HCT116 (cell line): Measurements from ENCODE around the gene ITPKB. TPM values are rescaled to one million over a fixed set of nuclear protein-coding genes. Genes with fewer than 3 reads are reported as not detected.

Experiments used
- ATAC-seq: fragments of 200-7000 bp; cut with Tn5 transposase; 2 replicates; pipeline ENCODE4 v1.9.1; 2020; ENCODE audit warnings: mild to moderate bottlenecking, moderate library complexity
- BruUV-seq: library from RNA; stranded (reverse); fragments of 400-500 nt; replicated peaks from 2 replicates; lab custom pipeline; 2021; lab: Mats Ljungman, UMichigan
- CTCF ChIA-PET: fragments of 300-600 bp; sonication (Branson Sonifier 250); formaldehyde crosslinking; loops from one replicate; lab custom pipeline; 2021; ENCODE audit warnings: antibody characterized with exemption; lab: Charles Lee
- POLR2A ChIA-PET: fragments of 300-600, 350-600 bp; sonication (Branson Sonifier 250); formaldehyde crosslinking; loops from one replicate; lab custom pipeline; 2021; ENCODE audit warnings: antibody characterized with exemption; lab: Charles Lee
- RAD21 ChIA-PET, 2 experiments: fragments of 300-600 bp; sonication (Branson Sonifier 250); formaldehyde crosslinking; loops; one replicate each; lab custom pipeline; 2023; ENCODE audit warnings: low total read pairs in 2 of 2; ENCODE audit not compliant: uncharacterized antibody in 2 of 2, unreplicated experiment in 2 of 2, low non-redundant PET in 1 of 2; lab: Charles Lee
- DNase-seq: peaks from one replicate; pipeline ENCODE4 v3.0.0-alpha.2; 2010; ENCODE audit warnings: low read depth, low spot score
- H2AFZ ChIP-seq: fragments of 200-600 bp; shearing (Covaris generic), sonication (generic); 2 replicates; pipeline ENCODE4 v1.6.1; 2017; ENCODE audit warnings: low read depth, mixed run types, mixed read lengths, antibody characterized with exemption, low read length; ENCODE audit not compliant: poor library complexity, severe bottlenecking
- H3K27ac ChIP-seq: 2 replicates; pipeline ENCODE4 v1.5.1; 2012; ENCODE audit warnings: low read depth, low read length
- H3K27me3 ChIP-seq: fragments of 200-600 bp; sonication (generic); 2 replicates; pipeline ENCODE4 v1.6.1; 2016; ENCODE audit warnings: mixed run types, low read length, mixed read lengths; ENCODE audit not compliant: insufficient read depth
- H3K36me3 ChIP-seq, 2 experiments: fragments of 200-500 bp in 1 of 2; fragments of 200-600 bp in 1 of 2; sonication (Bioruptor generic) in 1 of 2; sonication (generic) in 1 of 2; 2 replicates each; pipeline versions ENCODE4 v1.5.1 to v1.6.1; 2014 to 2016; ENCODE audit warnings: low read length in 2 of 2, inconsistent platforms in 1 of 2, mixed read lengths in 1 of 2, mixed run types in 1 of 2; ENCODE audit not compliant: insufficient read depth in 2 of 2, control insufficient read depth in 1 of 2
- H3K4me1 ChIP-seq, 2 experiments: fragments of 200-600 bp in 1 of 2; sonication (generic) in 1 of 2; 2 replicates each; pipeline versions ENCODE4 v1.5.1 to v1.6.1; 2012 to 2017; ENCODE audit warnings: low read length in 2 of 2, inconsistent platforms in 1 of 2, mild to moderate bottlenecking in 1 of 2, mixed read lengths in 1 of 2, mixed run types in 1 of 2, moderate library complexity in 1 of 2; ENCODE audit not compliant: insufficient read depth in 2 of 2, control insufficient read depth in 1 of 2
- H3K4me2 ChIP-seq: fragments of 200-600 bp; sonication (generic); 2 replicates; pipeline ENCODE4 v1.6.1; 2017; ENCODE audit warnings: mixed run types, low read length, mixed read lengths
- H3K4me3 ChIP-seq, 2 experiments: fragments of 200-600 bp in 1 of 2; sonication (generic) in 1 of 2; replicated peaks in 1 of 2; 2 replicates each; pipeline ENCODE4 v1.5.1; 2011 to 2016; ENCODE audit warnings: low read length in 2 of 2, control low read depth in 1 of 2, low read depth in 1 of 2, mild to moderate bottlenecking in 1 of 2, mixed read lengths in 1 of 2, mixed run types in 1 of 2
- H3K79me2 ChIP-seq: fragments of 200-600 bp; sonication (generic); 2 replicates; pipeline ENCODE4 v1.6.1; 2017; ENCODE audit warnings: mild to moderate bottlenecking, mixed run types, low read length, moderate library complexity, mixed read lengths; ENCODE audit not compliant: insufficient read depth
- H3K9ac ChIP-seq: fragments of 200-600 bp; sonication (generic); 2 replicates; pipeline ENCODE4 v1.6.1; 2016; ENCODE audit warnings: low read length, mixed read lengths
- H3K9me2 ChIP-seq: fragments of 200-600 bp; sonication (generic), shearing (Covaris generic); 2 replicates; pipeline ENCODE4 v1.6.1; 2017; ENCODE audit warnings: mixed run types, mild to moderate bottlenecking, moderate library complexity; ENCODE audit not compliant: insufficient read depth
- H3K9me3 ChIP-seq, 2 experiments: fragments of 200-500 bp in 1 of 2; fragments of 200-600 bp in 1 of 2; sonication (Bioruptor generic) in 1 of 2; sonication (generic) in 1 of 2; 2 replicates each; pipeline ENCODE4 v1.6.1; 2014 to 2017; ENCODE audit warnings: low read length in 2 of 2, mixed read lengths in 2 of 2, inconsistent platforms in 1 of 2, low read depth in 1 of 2, mild to moderate bottlenecking in 1 of 2, mixed run types in 1 of 2, moderate library complexity in 1 of 2; ENCODE audit not compliant: control insufficient read depth in 1 of 2, insufficient read depth in 1 of 2
- H4K20me1 ChIP-seq: fragments of 200-600 bp; sonication (generic), shearing (Covaris generic); 2 replicates; pipeline ENCODE4 v1.6.1; 2017; ENCODE audit warnings: mixed run types, mild to moderate bottlenecking, moderate library complexity; ENCODE audit not compliant: insufficient read depth
- EZH2 ChIP-seq: fragments of 200-600 bp; sonication (generic); IDR thresholded peaks from 2 replicates; pipeline ENCODE4 v1.6.1; 2017; ENCODE audit warnings: antibody characterized with exemption, mixed run types
- JUND ChIP-seq: IDR thresholded peaks from 2 replicates; pipeline ENCODE4 v1.6.1; 2012
- POLR2A ChIP-seq: IDR thresholded peaks from 2 replicates; pipeline ENCODE4 v1.7.0; 2011; ENCODE audit warnings: borderline replicate concordance; ENCODE audit not compliant: insufficient read depth, insufficient read length; ENCODE audit errors: extremely low read depth
- RAD21 ChIP-seq: IDR thresholded peaks from 2 replicates; pipeline ENCODE4 v1.6.1; 2012; ENCODE audit warnings: low read depth, mild to moderate bottlenecking
- SP1 ChIP-seq: IDR thresholded peaks from 2 replicates; pipeline ENCODE4 v1.6.1; 2012; ENCODE audit warnings: low read depth
- TCF7L2 ChIP-seq: IDR thresholded peaks from 2 replicates; pipeline ENCODE4 v1.7.0; 2011; ENCODE audit warnings: borderline replicate concordance, inconsistent platforms; ENCODE audit not compliant: insufficient read depth, insufficient read length; ENCODE audit errors: extremely low read depth
- intact Hi-C: fragments of 100-400 bp; cut with micrococcal nuclease; formaldehyde crosslinking; loops from 2 replicates; pipeline ENCODE4 v1.10.0; 2022
- total RNA-seq: library from RNA; stranded (reverse); gene quantifications from one replicate; pipeline ENCODE4 v1.2.1, GENCODE V29; 2021; ENCODE audit not compliant: unreplicated experiment
- TF ChIP-seq, protein P1 (sequence below), 3 experiments: fragments of 200-600 bp in 1 of 3; sonication (generic) in 1 of 3; IDR thresholded peaks in 2 of 3; conservative IDR thresholded peaks in 1 of 3; 2 replicates each; pipeline ENCODE4 v1.5.1; 2012 to 2017; ENCODE audit warnings: low read depth in 2 of 3, low read length in 2 of 3, antibody characterized with exemption in 1 of 3, borderline replicate concordance in 1 of 3, control low read depth in 1 of 3, mild to moderate bottlenecking in 1 of 3, mixed read lengths in 1 of 3, mixed run types in 1 of 3, moderate library complexity in 1 of 3; ENCODE audit not compliant: insufficient read depth in 1 of 3
- TF ChIP-seq, protein P2 (sequence below): IDR thresholded peaks from 2 replicates; pipeline ENCODE4 v1.6.1; 2012
- TF ChIP-seq, protein P3 (sequence below): IDR thresholded peaks from 2 replicates; pipeline ENCODE4 v1.6.1; 2012; ENCODE audit warnings: low read depth
- TF ChIP-seq, protein P4 (sequence below): IDR thresholded peaks from 2 replicates; pipeline ENCODE4 v1.6.1; 2012
- TF ChIP-seq, protein P5 (sequence below): IDR thresholded peaks from 2 replicates; pipeline ENCODE4 v1.6.1; 2011; ENCODE audit warnings: mild to moderate bottlenecking, low read length, moderate library complexity; ENCODE audit not compliant: insufficient replicate concordance; ENCODE audit errors: extremely low read depth

The ITPKB gene
- total RNA-seq, 1 experiment from 2014 or later, result 4.4 TPM

DNA sequence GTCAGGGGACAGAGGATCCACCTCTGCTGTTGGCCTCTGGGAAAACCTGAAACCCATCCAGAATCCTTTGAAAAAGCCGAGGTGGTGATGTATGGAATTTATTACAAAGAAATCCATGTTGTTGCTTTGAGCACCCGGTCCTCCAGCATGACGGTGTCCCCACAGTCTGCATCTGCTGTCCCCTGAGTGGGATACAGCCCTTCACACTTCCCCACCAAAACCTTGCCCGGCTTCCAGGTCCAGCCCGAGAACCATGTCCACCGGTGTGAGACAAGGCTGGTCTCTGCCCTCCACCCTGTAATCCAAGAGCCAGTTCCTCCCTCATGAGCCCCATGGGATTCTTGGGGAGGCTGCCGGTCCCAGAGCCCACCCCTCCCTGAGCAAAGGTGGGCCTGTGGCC lies 120.1 kb downstream of the ITPKB start:
- RAD21 ChIA-PET, result no interaction called here
- DNase-seq, result no peak
- POLR2A ChIA-PET, result no interaction called here

DNA sequence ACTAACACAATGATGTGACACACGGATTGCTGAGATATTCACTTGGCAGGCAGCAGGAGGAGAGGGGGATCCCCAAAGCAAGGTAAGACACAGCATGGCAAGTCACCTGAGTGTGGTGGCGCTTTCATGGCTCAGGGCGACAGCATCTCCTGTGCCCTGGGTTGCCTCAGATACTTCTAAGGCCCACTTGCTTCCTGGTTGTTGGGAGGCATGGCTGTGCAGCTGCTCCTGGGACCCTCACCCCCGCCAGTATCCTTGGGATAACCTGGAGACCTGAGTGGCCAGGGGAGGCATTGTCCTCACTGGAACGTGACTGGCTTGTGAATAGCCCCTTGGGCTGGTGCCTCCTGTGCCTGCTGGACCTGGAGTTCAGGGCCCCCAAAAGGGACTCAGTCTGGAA lies 120.7 kb downstream of the ITPKB start:
- Histone ChIP-seq H3K4me3 (no peak overlapping the region), H3K27me3 (no peaks in the 10 kb centered on the region), H3K27ac (no peak overlapping the region), H3K9me2 (no peaks in the 10 kb centered on the region), H3K9ac (no peak overlapping the region), H2AFZ (no peak overlapping the region), H4K20me1 (no peaks in the 10 kb centered on the region), H3K9me3 (no peaks in the 10 kb centered on the region), H3K36me3 (no peaks in the 10 kb centered on the region), H3K4me2 (no peak overlapping the region), H3K79me2 (no peaks in the 10 kb centered on the region), H3K4me1 (no peaks in the 10 kb centered on the region)
- ChIA-PET RAD21 (no interaction called here), CTCF (interaction anchor here (1.3 kb wide), 1 partner anchor 8 kb away, joined by 5 read pairs; no protein-coding TSS in a partner anchor), POLR2A (no interaction called here)
- intact Hi-C loops, result no loop called here
- DNase-seq, result no peak
- no peak for ATAC-seq
- no TSS peak for BruUV-seq
- TF ChIP-seq JUND (no peak), RAD21 (no peak), TCF7L2 (no peak), POLR2A (no peak), SP1 (no peak), EZH2 (no peak)
- TF ChIP-seq, protein P1, sequence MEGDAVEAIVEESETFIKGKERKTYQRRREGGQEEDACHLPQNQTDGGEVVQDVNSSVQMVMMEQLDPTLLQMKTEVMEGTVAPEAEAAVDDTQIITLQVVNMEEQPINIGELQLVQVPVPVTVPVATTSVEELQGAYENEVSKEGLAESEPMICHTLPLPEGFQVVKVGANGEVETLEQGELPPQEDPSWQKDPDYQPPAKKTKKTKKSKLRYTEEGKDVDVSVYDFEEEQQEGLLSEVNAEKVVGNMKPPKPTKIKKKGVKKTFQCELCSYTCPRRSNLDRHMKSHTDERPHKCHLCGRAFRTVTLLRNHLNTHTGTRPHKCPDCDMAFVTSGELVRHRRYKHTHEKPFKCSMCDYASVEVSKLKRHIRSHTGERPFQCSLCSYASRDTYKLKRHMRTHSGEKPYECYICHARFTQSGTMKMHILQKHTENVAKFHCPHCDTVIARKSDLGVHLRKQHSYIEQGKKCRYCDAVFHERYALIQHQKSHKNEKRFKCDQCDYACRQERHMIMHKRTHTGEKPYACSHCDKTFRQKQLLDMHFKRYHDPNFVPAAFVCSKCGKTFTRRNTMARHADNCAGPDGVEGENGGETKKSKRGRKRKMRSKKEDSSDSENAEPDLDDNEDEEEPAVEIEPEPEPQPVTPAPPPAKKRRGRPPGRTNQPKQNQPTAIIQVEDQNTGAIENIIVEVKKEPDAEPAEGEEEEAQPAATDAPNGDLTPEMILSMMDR (IDR thresholded peaks at IDR 0.05 in 2 of 3, conservative IDR thresholded peaks at IDR 0.05 in 1 of 3; ENCODE audit: borderline replicate concordance in 1 of 3, insufficient read depth in 1 of 3, low read depth in 2 of 3, low read length in 2 of 3), result no peak
- TF ChIP-seq, protein P2, sequence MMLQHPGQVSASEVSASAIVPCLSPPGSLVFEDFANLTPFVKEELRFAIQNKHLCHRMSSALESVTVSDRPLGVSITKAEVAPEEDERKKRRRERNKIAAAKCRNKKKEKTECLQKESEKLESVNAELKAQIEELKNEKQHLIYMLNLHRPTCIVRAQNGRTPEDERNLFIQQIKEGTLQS, result no peak
- TF ChIP-seq, protein P3, sequence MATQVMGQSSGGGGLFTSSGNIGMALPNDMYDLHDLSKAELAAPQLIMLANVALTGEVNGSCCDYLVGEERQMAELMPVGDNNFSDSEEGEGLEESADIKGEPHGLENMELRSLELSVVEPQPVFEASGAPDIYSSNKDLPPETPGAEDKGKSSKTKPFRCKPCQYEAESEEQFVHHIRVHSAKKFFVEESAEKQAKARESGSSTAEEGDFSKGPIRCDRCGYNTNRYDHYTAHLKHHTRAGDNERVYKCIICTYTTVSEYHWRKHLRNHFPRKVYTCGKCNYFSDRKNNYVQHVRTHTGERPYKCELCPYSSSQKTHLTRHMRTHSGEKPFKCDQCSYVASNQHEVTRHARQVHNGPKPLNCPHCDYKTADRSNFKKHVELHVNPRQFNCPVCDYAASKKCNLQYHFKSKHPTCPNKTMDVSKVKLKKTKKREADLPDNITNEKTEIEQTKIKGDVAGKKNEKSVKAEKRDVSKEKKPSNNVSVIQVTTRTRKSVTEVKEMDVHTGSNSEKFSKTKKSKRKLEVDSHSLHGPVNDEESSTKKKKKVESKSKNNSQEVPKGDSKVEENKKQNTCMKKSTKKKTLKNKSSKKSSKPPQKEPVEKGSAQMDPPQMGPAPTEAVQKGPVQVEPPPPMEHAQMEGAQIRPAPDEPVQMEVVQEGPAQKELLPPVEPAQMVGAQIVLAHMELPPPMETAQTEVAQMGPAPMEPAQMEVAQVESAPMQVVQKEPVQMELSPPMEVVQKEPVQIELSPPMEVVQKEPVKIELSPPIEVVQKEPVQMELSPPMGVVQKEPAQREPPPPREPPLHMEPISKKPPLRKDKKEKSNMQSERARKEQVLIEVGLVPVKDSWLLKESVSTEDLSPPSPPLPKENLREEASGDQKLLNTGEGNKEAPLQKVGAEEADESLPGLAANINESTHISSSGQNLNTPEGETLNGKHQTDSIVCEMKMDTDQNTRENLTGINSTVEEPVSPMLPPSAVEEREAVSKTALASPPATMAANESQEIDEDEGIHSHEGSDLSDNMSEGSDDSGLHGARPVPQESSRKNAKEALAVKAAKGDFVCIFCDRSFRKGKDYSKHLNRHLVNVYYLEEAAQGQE, result no peak
- TF ChIP-seq, protein P4, sequence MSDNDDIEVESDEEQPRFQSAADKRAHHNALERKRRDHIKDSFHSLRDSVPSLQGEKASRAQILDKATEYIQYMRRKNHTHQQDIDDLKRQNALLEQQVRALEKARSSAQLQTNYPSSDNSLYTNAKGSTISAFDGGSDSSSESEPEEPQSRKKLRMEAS, result no peak

More for the DNA sequence above, 120.1 kb downstream of the ITPKB start:
- no peaks in the 10 kb centered on the region for H3K27me3 ChIP-seq
- no peaks in the 10 kb centered on the region for H3K79me2 ChIP-seq
- H2AFZ ChIP-seq, result no peak overlapping the region
- BruUV-seq, result no TSS peak
- intact Hi-C loops, result no loop called here
- no peak for ATAC-seq
- H3K36me3 ChIP-seq, result no peaks in the 10 kb centered on the region
- no peaks in the 10 kb centered on the region for H4K20me1 ChIP-seq
- CTCF ChIA-PET, result interaction anchor here (0.6 kb wide), 1 partner anchor 14 kb away, joined by 3 read pairs; no protein-coding TSS in a partner anchor
- H3K9ac ChIP-seq, result no peak overlapping the region
- TF ChIP-seq, protein P5, sequence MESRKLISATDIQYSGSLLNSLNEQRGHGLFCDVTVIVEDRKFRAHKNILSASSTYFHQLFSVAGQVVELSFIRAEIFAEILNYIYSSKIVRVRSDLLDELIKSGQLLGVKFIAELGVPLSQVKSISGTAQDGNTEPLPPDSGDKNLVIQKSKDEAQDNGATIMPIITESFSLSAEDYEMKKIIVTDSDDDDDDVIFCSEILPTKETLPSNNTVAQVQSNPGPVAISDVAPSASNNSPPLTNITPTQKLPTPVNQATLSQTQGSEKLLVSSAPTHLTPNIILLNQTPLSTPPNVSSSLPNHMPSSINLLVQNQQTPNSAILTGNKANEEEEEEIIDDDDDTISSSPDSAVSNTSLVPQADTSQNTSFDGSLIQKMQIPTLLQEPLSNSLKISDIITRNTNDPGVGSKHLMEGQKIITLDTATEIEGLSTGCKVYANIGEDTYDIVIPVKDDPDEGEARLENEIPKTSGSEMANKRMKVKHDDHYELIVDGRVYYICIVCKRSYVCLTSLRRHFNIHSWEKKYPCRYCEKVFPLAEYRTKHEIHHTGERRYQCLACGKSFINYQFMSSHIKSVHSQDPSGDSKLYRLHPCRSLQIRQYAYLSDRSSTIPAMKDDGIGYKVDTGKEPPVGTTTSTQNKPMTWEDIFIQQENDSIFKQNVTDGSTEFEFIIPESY, result no peak
- no peak overlapping the region for H3K27ac ChIP-seq
- no peak overlapping the region for H3K4me3 ChIP-seq
- no peaks in the 10 kb centered on the region for H3K9me2 ChIP-seq
- no peaks in the 10 kb centered on the region for H3K4me1 ChIP-seq
- no peak overlapping the region for H3K4me2 ChIP-seq
- H3K9me3 ChIP-seq, result no peaks in the 10 kb centered on the region
